IMR-90 (cell line): ENCODE results near the gene PTAR1. TPM values are rescaled to one million over a fixed set of nuclear protein-coding genes. Genes with fewer than 3 reads are reported as not detected.

Experiments
- ATAC-seq: fragments of 200-7000 bp; cut with Tn5 transposase; 2 replicates; pipeline ENCODE4 v1.9.1; 2020; ENCODE audit warnings: low read depth, mild to moderate bottlenecking, moderate library complexity
- BruUV-seq: library from RNA; stranded (reverse); fragments of 400-500 nt; replicated peaks from 2 replicates; lab custom pipeline; 2021; lab: Mats Ljungman, UMichigan
- CTCF ChIA-PET: fragments of 300-600 bp; formaldehyde crosslinking; extraction: SDS; loops from one replicate; lab custom pipeline; 2021; ENCODE audit warnings: antibody characterized with exemption; lab: Yijun Ruan, JAX
- POLR2A ChIA-PET: fragments of 300-600 bp; sonication (Branson Sonifier 250); formaldehyde crosslinking; loops from one replicate; lab custom pipeline; 2022; ENCODE audit warnings: antibody characterized with exemption; ENCODE audit not compliant: unreplicated experiment; lab: Charles Lee
- DNase-seq: peaks from one replicate; pipeline ENCODE4 v3.0.0; 2013
- H2AFZ ChIP-seq: replicated peaks from 2 replicates; pipeline ENCODE3; 2013; ENCODE audit warnings: low read length, mild to moderate bottlenecking; ENCODE audit not compliant: poor library complexity
- H2AK5ac ChIP-seq: 2 replicates; pipeline ENCODE4 v1.6.1; 2013; ENCODE audit warnings: low read depth, low read length, inconsistent platforms
- H2AK9ac ChIP-seq: replicated peaks from 2 replicates; pipeline ENCODE3; 2013; ENCODE audit warnings: mild to moderate bottlenecking, low read depth, low read length, moderate library complexity; ENCODE audit not compliant: poor library complexity
- H2BK120ac ChIP-seq: 2 replicates; pipeline ENCODE4 v1.6.1; 2013; ENCODE audit warnings: low read depth, low read length, inconsistent platforms
- H2BK15ac ChIP-seq: 3 replicates; pipeline ENCODE4 v1.6.1; 2013; ENCODE audit warnings: low read depth, low read length, inconsistent platforms
- H2BK20ac ChIP-seq: 2 replicates; pipeline ENCODE4 v1.6.1; 2013; ENCODE audit warnings: low read depth, mild to moderate bottlenecking, inconsistent platforms, low read length, moderate library complexity
- H2BK5ac ChIP-seq: 2 replicates; pipeline ENCODE4 v1.6.1; 2013; ENCODE audit warnings: mild to moderate bottlenecking, low read depth, low read length, inconsistent platforms; ENCODE audit not compliant: poor library complexity, severe bottlenecking
- H3K14ac ChIP-seq: replicated peaks from 2 replicates; pipeline ENCODE4 v1.6.1; 2013; ENCODE audit warnings: low read depth, low read length, inconsistent platforms
- H3K18ac ChIP-seq: 2 replicates; pipeline ENCODE4 v1.6.1; 2013; ENCODE audit warnings: low read depth, low read length, control low read depth
- H3K23ac ChIP-seq: 2 replicates; pipeline ENCODE4 v1.6.1; 2013; ENCODE audit warnings: low read depth, low read length, inconsistent platforms
- H3K27ac ChIP-seq: 2 replicates; pipeline ENCODE4 v1.5.1; 2013; ENCODE audit warnings: mild to moderate bottlenecking, control low read depth, low read length; ENCODE audit not compliant: insufficient read depth
- H3K27me3 ChIP-seq: 2 replicates; pipeline ENCODE4 v1.6.1; 2013; ENCODE audit warnings: low read length; ENCODE audit not compliant: control insufficient read depth, insufficient read depth
- H3K36me3 ChIP-seq: 2 replicates; pipeline ENCODE4 v1.6.1; 2013; ENCODE audit warnings: low read length, mixed read lengths; ENCODE audit not compliant: control insufficient read depth, insufficient read depth
- H3K4ac ChIP-seq: 2 replicates; pipeline ENCODE4 v1.6.1; 2013; ENCODE audit warnings: low read depth, low read length, inconsistent platforms
- H3K4me1 ChIP-seq: 2 replicates; pipeline ENCODE4 v1.6.1; 2013; ENCODE audit warnings: low read length, mixed read lengths; ENCODE audit not compliant: control insufficient read depth, insufficient read depth
- H3K4me2 ChIP-seq: 2 replicates; pipeline ENCODE4 v1.6.1; 2013; ENCODE audit warnings: low read depth, mild to moderate bottlenecking, control low read depth, low read length, moderate library complexity
- H3K4me3 ChIP-seq: 2 replicates; pipeline ENCODE4 v1.5.1; 2013; ENCODE audit warnings: low read depth, mild to moderate bottlenecking, control low read depth, low read length, moderate library complexity; ENCODE audit not compliant: insufficient read depth
- H3K56ac ChIP-seq: 2 replicates; pipeline ENCODE4 v1.6.1; 2013; ENCODE audit warnings: low read length, inconsistent platforms; ENCODE audit not compliant: insufficient read depth; ENCODE audit errors: extremely low read depth
- H3K79me1 ChIP-seq, 2 experiments: 2 replicates each; pipeline ENCODE4 v1.6.1; 2013; ENCODE audit warnings: low read length in 2 of 2, inconsistent platforms in 1 of 2, low read depth in 1 of 2
- H3K9ac ChIP-seq: 2 replicates; pipeline ENCODE4 v1.6.1; 2013; ENCODE audit warnings: low read depth, low read length, control low read depth
- H3K9me1 ChIP-seq: 2 replicates; pipeline ENCODE4 v1.6.1; 2013; ENCODE audit warnings: low read length, inconsistent platforms; ENCODE audit not compliant: insufficient read depth
- H3K9me3 ChIP-seq: 2 replicates; pipeline ENCODE4 v1.6.1; 2013; ENCODE audit warnings: low read length; ENCODE audit not compliant: control insufficient read depth, insufficient read depth
- H4K20me1 ChIP-seq: 2 replicates; pipeline ENCODE4 v1.6.1; 2013; ENCODE audit warnings: low read length, inconsistent platforms; ENCODE audit not compliant: insufficient read depth
- H4K5ac ChIP-seq: 2 replicates; pipeline ENCODE4 v1.6.1; 2013; ENCODE audit warnings: mild to moderate bottlenecking, low read depth, low read length, control low read depth
- H4K8ac ChIP-seq, 2 experiments: 2 replicates each; pipeline ENCODE4 v1.6.1; 2013; ENCODE audit warnings: low read depth in 2 of 2, low read length in 2 of 2, control low read depth in 1 of 2, inconsistent platforms in 1 of 2
- H4K91ac ChIP-seq: 2 replicates; pipeline ENCODE4 v1.6.1; 2013; ENCODE audit warnings: low read depth, low read length, inconsistent platforms; ENCODE audit not compliant: insufficient read depth
- BHLHE40 ChIP-seq: fragments of 150-350 bp; IDR thresholded peaks from 2 replicates; pipeline ENCODE4 v1.6.1; 2016; ENCODE audit warnings: mild to moderate bottlenecking, low read depth, low read length
- CEBPB ChIP-seq: IDR thresholded peaks from 2 replicates; pipeline ENCODE4 v1.6.1; 2012; ENCODE audit warnings: low read depth, low read length, improper control_type of control experiment
- FOS ChIP-seq: fragments of 150-350 bp; IDR thresholded peaks from 2 replicates; pipeline ENCODE4 v1.6.1; 2016; ENCODE audit warnings: low read depth, low read length
- MAFK ChIP-seq: IDR thresholded peaks from 2 replicates; pipeline ENCODE4 v1.6.1; 2012; ENCODE audit warnings: low read depth, low read length, improper control_type of control experiment
- MAZ ChIP-seq: IDR thresholded peaks from 2 replicates; pipeline ENCODE4 v1.6.1; 2012; ENCODE audit warnings: low read depth, mild to moderate bottlenecking, low read length, improper control_type of control experiment, moderate library complexity, borderline replicate concordance
- MXI1 ChIP-seq: IDR thresholded peaks from 2 replicates; pipeline ENCODE4 v1.6.1; 2012; ENCODE audit warnings: low read depth, mild to moderate bottlenecking, low read length, moderate library complexity, borderline replicate concordance
- NFE2L2 ChIP-seq: fragments of 150-350 bp; IDR thresholded peaks from 2 replicates; pipeline ENCODE4 v1.6.1; 2016; ENCODE audit warnings: low read depth, mild to moderate bottlenecking, low read length
- RAD21 ChIP-seq: IDR thresholded peaks from 2 replicates; pipeline ENCODE4 v1.6.1; 2012; ENCODE audit warnings: low read length, improper control_type of control experiment
- RCOR1 ChIP-seq: IDR thresholded peaks from 2 replicates; pipeline ENCODE4 v1.6.1; 2012; ENCODE audit warnings: mild to moderate bottlenecking, low read length, improper control_type of control experiment; ENCODE audit not compliant: insufficient replicate concordance
- RFX5 ChIP-seq: IDR thresholded peaks from 2 replicates; pipeline ENCODE4 v1.8.0; 2012; ENCODE audit warnings: low read depth, mild to moderate bottlenecking, low read length, moderate library complexity
- WGBS, 2 experiments: methylation state at CpG; one replicate each; pipeline versions ENCODE4 v1.1.5 to v1.1.7; 2013; ENCODE audit warnings: missing lambda C conversion rate in 2 of 2; ENCODE audit not compliant: insufficient read length in 1 of 2; ENCODE audit errors: extremely low coverage in 2 of 2; 5-methylcytosine and 5-hydroxymethylcytosine counted together
- dilution Hi-C: fragments of 300-500 bp; cut with HindIII; formaldehyde crosslinking; loops from one replicate; pipeline ENCODE4 v1.14.3; 2018; ENCODE audit warnings: low sequenced_read_pairs; ENCODE audit not compliant: unreplicated experiment
- in situ Hi-C: fragments of 300-500 bp; cut with MboI; formaldehyde crosslinking; loops from 3 replicates; pipeline ENCODE4 v1.14.3; 2019; ENCODE audit warnings: low sequenced_read_pairs, inconsistent platforms, mixed read lengths
- intact Hi-C: fragments of 100-400 bp; cut with micrococcal nuclease; formaldehyde crosslinking; loops from 2 replicates; pipeline ENCODE4 v1.10.0; 2022
- polyA plus RNA-seq, 3 experiments: library from polyadenylated mRNA; depleted of rRNA; stranded (reverse); fragments of >200 nt; gene quantifications; 2 replicates each; pipeline ENCODE4 v1.2.3, GENCODE V29; 2012; ENCODE audit warnings: low replicate concordance in 1 of 3
- total RNA-seq: library from RNA; depleted of rRNA; stranded (reverse); fragments of >200 nt; gene quantifications from 2 replicates; pipeline ENCODE4 v1.2.3, GENCODE V29; 2012
- TF ChIP-seq, protein P1 (sequence below): conservative IDR thresholded peaks from 2 replicates; pipeline ENCODE4 v1.5.1; 2012; ENCODE audit warnings: mild to moderate bottlenecking, low read depth, low read length, improper control_type of control experiment
- TF ChIP-seq, protein P2 (sequence below): fragments of 150-350 bp; IDR thresholded peaks from 2 replicates; pipeline ENCODE4 v1.6.1; 2017; ENCODE audit warnings: mild to moderate bottlenecking, antibody characterized with exemption, low read length, low read depth

The PTAR1 gene
- total and polyA plus RNA-seq, 2 of the 4 experiments (the other 2 are of a cell fraction) = 10.6 to 110 TPM

DNA sequence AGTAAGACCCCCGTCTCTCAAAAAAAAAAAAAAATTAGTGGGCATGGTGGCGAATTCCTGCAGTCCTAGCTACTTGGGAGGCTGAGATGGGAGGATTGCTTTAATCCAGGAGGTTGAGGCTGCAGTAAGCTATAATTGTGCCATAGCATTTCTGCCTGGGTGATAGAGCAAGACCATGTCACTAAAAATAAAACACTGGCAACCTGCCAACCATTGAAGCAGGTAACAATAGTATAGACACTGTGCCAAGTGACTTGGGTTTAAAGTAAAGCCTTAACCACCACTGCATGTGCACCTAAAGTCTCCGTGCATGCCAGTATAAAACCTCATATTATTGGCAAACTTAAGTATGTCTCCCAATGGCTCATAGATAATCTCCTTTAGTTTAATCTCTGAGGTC, 84.2 kb downstream of the PTAR1 start:
- dilution Hi-C loops (no loop called here), intact Hi-C loops (loop anchor here (5.0 to 10.0 kb wide), 2 partner anchors 549 to 927 kb away; no protein-coding TSS in a partner anchor), in situ Hi-C loops (loop anchor here (10.0 kb wide), 2 partner anchors 199 to 229 kb away; no protein-coding TSS in a partner anchor)
- Histone ChIP-seq H3K4me2 (no peak overlapping the region), H3K56ac (no peak overlapping the region), H2AFZ (peak overlapping the region; percentile 47), H3K4me3 (no peak overlapping the region), H2BK120ac (peak overlapping the region; percentile 81; the same call in 1 of the 2 replicates), H3K9me1 (peaks cover 6% of the 10 kb centered on the region), H4K8ac (peak overlapping the region in 1 of 2 experiments; percentile 61; a peak in 1 of 4 replicates), H3K36me3 (no peaks in the 10 kb centered on the region), H2BK15ac (peak overlapping the region; percentile 0; the same call in 1 of the 3 replicates), H2BK20ac (peak overlapping the region; percentile 8; the same call in 1 of the 2 replicates), H4K91ac (no peak overlapping the region), H3K4ac (peak overlapping the region; percentile 59; the same call in 1 of the 2 replicates), H3K9ac (no peak overlapping the region), H3K18ac (no peak overlapping the region), H3K4me1 (peaks cover 6% of the 10 kb centered on the region), H4K5ac (no peak overlapping the region; the same call in 1 of the 2 replicates), H3K27ac (no peak overlapping the region), H4K20me1 (peaks cover 2% of the 10 kb centered on the region; the same call in 1 of the 2 replicates), H2BK5ac (no peak overlapping the region), H3K14ac (peak overlapping the region; percentile 2; the same call in 1 of the 2 replicates), H3K9me3 (no peaks in the 10 kb centered on the region), H3K79me1 (peaks cover 7 to 21% of the 10 kb centered on the region in 2 experiments; a peak in 3 of 4 replicates), H3K27me3 (no peaks in the 10 kb centered on the region), H3K23ac (peak overlapping the region; percentile 62), H2AK5ac (peak overlapping the region; percentile 0; the same call in 1 of the 2 replicates), H2AK9ac (no peak overlapping the region)
- BruUV-seq = no TSS peak
- DNase-seq = no peak
- whole genome bisulfite sequencing, 2 experiments = 100% methylated on average over 1 of the region's 3 CpGs; no CpG with 5 or more reads in 1 of the 2 experiments
- no peak for ATAC-seq
- ChIA-PET CTCF (interaction anchor here (0.6 kb wide), 1 partner anchor 20 kb away, joined by 6 read pairs; no protein-coding TSS in a partner anchor), POLR2A (no interaction called here)
- TF ChIP-seq MAZ (no peak), RCOR1 (no peak), CEBPB (no peak), MXI1 (no peak), BHLHE40 (no peak), NFE2L2 (no peak), RFX5 (no peak), MAFK (no peak), RAD21 (no peak), FOS (no peak)
- TF ChIP-seq, protein P1, sequence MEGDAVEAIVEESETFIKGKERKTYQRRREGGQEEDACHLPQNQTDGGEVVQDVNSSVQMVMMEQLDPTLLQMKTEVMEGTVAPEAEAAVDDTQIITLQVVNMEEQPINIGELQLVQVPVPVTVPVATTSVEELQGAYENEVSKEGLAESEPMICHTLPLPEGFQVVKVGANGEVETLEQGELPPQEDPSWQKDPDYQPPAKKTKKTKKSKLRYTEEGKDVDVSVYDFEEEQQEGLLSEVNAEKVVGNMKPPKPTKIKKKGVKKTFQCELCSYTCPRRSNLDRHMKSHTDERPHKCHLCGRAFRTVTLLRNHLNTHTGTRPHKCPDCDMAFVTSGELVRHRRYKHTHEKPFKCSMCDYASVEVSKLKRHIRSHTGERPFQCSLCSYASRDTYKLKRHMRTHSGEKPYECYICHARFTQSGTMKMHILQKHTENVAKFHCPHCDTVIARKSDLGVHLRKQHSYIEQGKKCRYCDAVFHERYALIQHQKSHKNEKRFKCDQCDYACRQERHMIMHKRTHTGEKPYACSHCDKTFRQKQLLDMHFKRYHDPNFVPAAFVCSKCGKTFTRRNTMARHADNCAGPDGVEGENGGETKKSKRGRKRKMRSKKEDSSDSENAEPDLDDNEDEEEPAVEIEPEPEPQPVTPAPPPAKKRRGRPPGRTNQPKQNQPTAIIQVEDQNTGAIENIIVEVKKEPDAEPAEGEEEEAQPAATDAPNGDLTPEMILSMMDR = no peak
- TF ChIP-seq, protein P2, sequence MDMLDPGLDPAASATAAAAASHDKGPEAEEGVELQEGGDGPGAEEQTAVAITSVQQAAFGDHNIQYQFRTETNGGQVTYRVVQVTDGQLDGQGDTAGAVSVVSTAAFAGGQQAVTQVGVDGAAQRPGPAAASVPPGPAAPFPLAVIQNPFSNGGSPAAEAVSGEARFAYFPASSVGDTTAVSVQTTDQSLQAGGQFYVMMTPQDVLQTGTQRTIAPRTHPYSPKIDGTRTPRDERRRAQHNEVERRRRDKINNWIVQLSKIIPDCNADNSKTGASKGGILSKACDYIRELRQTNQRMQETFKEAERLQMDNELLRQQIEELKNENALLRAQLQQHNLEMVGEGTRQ = no peak
